Neural progenitor cell (in vitro differentiated cells): ENCODE data around the gene CYTH1.

ENCODE experiments used
- CTCF ChIP-seq: fragments of 200-600 bp; sonication (generic); IDR thresholded peaks from 2 replicates; pipeline ENCODE4 v1.5.1; 2017; ENCODE audit warnings: antibody characterized with exemption, mild to moderate bottlenecking
- EZH2 ChIP-seq: fragments of 200-600 bp; sonication (generic); IDR thresholded peaks from 2 replicates; pipeline ENCODE4 v1.6.1; 2017; ENCODE audit warnings: antibody characterized with exemption, mild to moderate bottlenecking, moderate library complexity

DNA sequence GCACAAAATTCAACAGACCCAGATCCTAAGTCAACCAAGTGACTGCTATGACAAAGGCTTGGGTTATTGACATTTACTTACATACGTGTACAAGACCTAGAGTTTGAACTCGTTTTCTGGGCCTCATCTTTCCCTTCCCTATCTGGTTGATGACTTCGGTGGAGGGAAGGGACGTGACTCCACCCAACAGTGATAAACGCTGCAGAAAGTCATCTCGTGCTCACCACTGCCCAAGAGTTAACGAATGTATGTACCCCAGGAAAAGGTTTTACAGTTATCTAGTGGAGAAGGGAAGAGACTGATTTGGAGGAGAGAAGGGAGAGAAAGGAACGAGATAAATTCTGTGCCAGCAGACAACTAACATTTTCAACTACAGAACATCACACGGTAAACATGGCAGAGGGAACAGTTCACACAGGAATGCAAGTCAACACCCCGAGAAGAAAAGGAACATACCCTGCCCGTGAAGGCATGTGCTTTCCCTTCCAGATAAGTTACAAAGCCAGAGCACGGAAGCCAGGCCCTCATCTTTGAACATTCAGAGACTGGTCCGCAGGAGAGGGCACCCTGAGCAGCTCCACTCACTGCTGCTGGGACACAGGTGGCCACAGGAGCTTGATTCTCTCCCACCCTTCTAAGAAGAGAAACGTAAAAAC lies 13.9 kb upstream of the CYTH1 start:
- TF ChIP-seq CTCF (no peak), EZH2 (no peak)
